A549 (cell line): ENCODE measurements around the gene DLL4.

Experiments
- BHLHE40 ChIP-seq: IDR thresholded peaks from 2 replicates; pipeline ENCODE4 v1.6.1; 2012; ENCODE audit warnings: low read depth, low read length, inconsistent platforms
- CBX8 ChIP-seq: fragments of 200-600 bp; sonication (generic); IDR thresholded peaks from 2 replicates; pipeline ENCODE4 v1.6.1; 2016
- EP300 ChIP-seq, 2 experiments: fragments of >200 bp; sonication (Bioruptor Twin); formaldehyde crosslinking; IDR thresholded peaks; 2 replicates in 1 of 2; 3 replicates in 1 of 2; pipeline ENCODE4 v1.6.1; 2016 to 2017
- ESRRA ChIP-seq: fragments of 150-350 bp; IDR thresholded peaks from 2 replicates; pipeline ENCODE4 v1.6.1; 2014; ENCODE audit warnings: mild to moderate bottlenecking, low read length, borderline replicate concordance
- FOSL2 ChIP-seq, 2 experiments: fragments of 450-650 bp in 1 of 2; fragments of >200 bp in 1 of 2; sonication (Bioruptor Twin) in 1 of 2; formaldehyde crosslinking; IDR thresholded peaks; 2 replicates each; pipeline versions ENCODE4 v1.5.0 to v1.6.1; 2016 to 2020; ENCODE audit warnings: mild to moderate bottlenecking in 1 of 2, moderate library complexity in 1 of 2
- HDAC2 ChIP-seq: fragments of 200-600 bp; sonication (generic); IDR thresholded peaks from 2 replicates; pipeline ENCODE4 v1.6.1; 2016
- JUN ChIP-seq, 2 experiments: fragments of >200 bp; sonication (Bioruptor Twin); formaldehyde crosslinking; IDR thresholded peaks; 2 replicates in 1 of 2; 3 replicates in 1 of 2; pipeline ENCODE4 v1.6.1; 2016 to 2017
- KDM1A ChIP-seq: fragments of 200-600 bp; sonication (generic); IDR thresholded peaks from 2 replicates; pipeline ENCODE4 v1.6.1; 2016; ENCODE audit warnings: low read depth, mild to moderate bottlenecking
- MAFK ChIP-seq: fragments of 450-650 bp; IDR thresholded peaks from 2 replicates; pipeline ENCODE4 v1.6.1; 2014; ENCODE audit not compliant: partially characterized antibody
- MYC ChIP-seq: IDR thresholded peaks from 2 replicates; pipeline ENCODE4 v1.6.1; 2012; ENCODE audit warnings: mild to moderate bottlenecking, inconsistent platforms, low read length, improper control_type of control experiment, borderline replicate concordance
- NFE2L2 ChIP-seq: fragments of 150-350 bp; conservative IDR thresholded peaks from 2 replicates; pipeline ENCODE4 v1.6.1; 2014; ENCODE audit warnings: low read length
- PBX3 ChIP-seq: IDR thresholded peaks from 2 replicates; pipeline ENCODE4 v1.6.1; 2012
- RFX5 ChIP-seq: fragments of 450-650 bp; IDR thresholded peaks from 2 replicates; pipeline ENCODE4 v1.7.1; 2014; ENCODE audit warnings: antibody characterized with exemption, mild to moderate bottlenecking, moderate library complexity
- TF ChIP-seq, protein P1 (sequence below): fragments of 200-600 bp; sonication (generic); IDR thresholded peaks from 2 replicates; pipeline ENCODE4 v1.6.1; 2016; ENCODE audit warnings: antibody characterized with exemption, mild to moderate bottlenecking, moderate library complexity

GRCh38 chr15:40914486-40914885 lies 14.7 kb upstream of the DLL4 start:
- TF ChIP-seq RFX5, result no peak
- no peak for TF ChIP-seq EP300 (IDR thresholded peaks at IDR 0.05)
- no peak for TF ChIP-seq NFE2L2
- no peak for TF ChIP-seq MYC
- no peak for TF ChIP-seq HDAC2
- TF ChIP-seq, protein P1, sequence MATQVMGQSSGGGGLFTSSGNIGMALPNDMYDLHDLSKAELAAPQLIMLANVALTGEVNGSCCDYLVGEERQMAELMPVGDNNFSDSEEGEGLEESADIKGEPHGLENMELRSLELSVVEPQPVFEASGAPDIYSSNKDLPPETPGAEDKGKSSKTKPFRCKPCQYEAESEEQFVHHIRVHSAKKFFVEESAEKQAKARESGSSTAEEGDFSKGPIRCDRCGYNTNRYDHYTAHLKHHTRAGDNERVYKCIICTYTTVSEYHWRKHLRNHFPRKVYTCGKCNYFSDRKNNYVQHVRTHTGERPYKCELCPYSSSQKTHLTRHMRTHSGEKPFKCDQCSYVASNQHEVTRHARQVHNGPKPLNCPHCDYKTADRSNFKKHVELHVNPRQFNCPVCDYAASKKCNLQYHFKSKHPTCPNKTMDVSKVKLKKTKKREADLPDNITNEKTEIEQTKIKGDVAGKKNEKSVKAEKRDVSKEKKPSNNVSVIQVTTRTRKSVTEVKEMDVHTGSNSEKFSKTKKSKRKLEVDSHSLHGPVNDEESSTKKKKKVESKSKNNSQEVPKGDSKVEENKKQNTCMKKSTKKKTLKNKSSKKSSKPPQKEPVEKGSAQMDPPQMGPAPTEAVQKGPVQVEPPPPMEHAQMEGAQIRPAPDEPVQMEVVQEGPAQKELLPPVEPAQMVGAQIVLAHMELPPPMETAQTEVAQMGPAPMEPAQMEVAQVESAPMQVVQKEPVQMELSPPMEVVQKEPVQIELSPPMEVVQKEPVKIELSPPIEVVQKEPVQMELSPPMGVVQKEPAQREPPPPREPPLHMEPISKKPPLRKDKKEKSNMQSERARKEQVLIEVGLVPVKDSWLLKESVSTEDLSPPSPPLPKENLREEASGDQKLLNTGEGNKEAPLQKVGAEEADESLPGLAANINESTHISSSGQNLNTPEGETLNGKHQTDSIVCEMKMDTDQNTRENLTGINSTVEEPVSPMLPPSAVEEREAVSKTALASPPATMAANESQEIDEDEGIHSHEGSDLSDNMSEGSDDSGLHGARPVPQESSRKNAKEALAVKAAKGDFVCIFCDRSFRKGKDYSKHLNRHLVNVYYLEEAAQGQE, result no peak
- no peak for TF ChIP-seq ESRRA
- no peak for TF ChIP-seq JUN (IDR thresholded peaks at IDR 0.05)
- TF ChIP-seq KDM1A, result no peak
- no peak for TF ChIP-seq MAFK
- TF ChIP-seq FOSL2 (IDR thresholded peaks at IDR 0.05), result no peak
- no peak for TF ChIP-seq FOSL2 (CRISPR knock-in tag; IDR thresholded peaks at IDR 0.05)
- no peak for TF ChIP-seq PBX3
- no peak for TF ChIP-seq BHLHE40
- TF ChIP-seq CBX8, result no peak
